Measurements from ENCODE around the gene GLUL.
"Not testable (repeated sequence)": the region's sequence is repeated elsewhere in the genome, so short reads cannot be mapped to it uniquely, and the experiment has no call there.

The GLUL gene

DNA sequence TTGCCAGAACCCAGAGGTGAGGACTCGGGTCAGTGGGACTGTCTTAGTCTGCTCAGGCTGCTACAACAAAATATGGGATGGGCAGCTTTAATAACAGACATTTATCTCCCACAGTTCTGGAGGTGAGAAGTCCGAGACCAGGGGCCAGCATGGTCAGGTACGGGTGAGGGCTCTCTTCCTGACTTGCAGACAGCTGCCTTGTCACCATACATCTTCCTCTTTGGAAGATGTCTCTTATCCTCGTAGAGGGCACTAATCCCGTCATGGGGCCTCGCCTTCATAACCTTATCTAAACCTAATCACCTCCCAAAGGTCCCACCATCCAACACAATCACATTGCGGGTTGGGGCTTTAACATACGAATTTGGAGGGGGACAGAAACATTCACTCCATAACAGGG, 51.9 kb downstream of the GLUL start:
- in situ Hi-C loops (cut with MboI; ENCODE audit: low sequenced_read_pairs): no loop called here
- Histone ChIP-seq H3K4me3 (no peak overlapping the region), H3K4me1 (no peaks in the 10 kb centered on the region; the same call in 1 of the 2 replicates), H3K36me3 (replicated peaks) (no peaks in the 10 kb centered on the region), H3K27me3 (ENCODE audit: low read depth) (no peaks in the 10 kb centered on the region), H3K9me3 (no peaks in the 10 kb centered on the region)
- DNase-seq (ENCODE audit: low spot score in 2 of 2): no peak

DNA sequence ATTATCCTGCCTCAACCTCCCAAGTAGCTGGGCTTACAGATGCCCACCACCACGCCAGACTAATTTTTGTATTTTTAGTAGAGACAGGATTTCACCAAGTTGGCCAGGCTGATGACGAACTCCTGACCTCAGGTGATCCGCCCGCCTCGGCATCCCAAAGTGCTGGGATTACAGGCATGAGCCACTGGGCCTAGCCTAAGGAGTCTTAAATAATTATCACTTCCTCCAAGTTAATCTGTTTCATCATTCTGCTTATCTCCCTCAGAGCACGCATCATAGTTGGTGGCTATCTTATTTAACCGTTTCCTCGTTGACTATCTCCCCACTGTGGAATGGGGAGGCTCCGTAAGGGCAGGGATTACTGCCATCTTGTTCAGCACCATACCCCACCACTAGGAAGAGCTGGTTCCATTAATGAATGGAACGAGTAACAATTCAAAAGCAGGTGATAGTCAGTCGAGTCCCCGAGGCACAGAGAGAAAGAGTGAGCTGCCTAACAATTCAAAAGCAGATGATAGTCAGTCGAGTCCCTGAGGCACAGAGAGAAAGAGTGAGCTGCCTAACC, 52.7 kb downstream of the GLUL start:
- no peaks in the 10 kb centered on the region for H3K36me3 ChIP-seq (replicated peaks)
- no peak overlapping the region for H3K4me3 ChIP-seq
- in situ Hi-C loops (cut with MboI; ENCODE audit: low sequenced_read_pairs): no loop called here
- H3K9me3 ChIP-seq: no peaks in the 10 kb centered on the region
- H3K27me3 ChIP-seq (ENCODE audit: low read depth): no peaks in the 10 kb centered on the region
- no peak for DNase-seq (ENCODE audit: low spot score in 2 of 2)
- peaks cover 6% of the 10 kb centered on the region for H3K4me1 ChIP-seq

DNA sequence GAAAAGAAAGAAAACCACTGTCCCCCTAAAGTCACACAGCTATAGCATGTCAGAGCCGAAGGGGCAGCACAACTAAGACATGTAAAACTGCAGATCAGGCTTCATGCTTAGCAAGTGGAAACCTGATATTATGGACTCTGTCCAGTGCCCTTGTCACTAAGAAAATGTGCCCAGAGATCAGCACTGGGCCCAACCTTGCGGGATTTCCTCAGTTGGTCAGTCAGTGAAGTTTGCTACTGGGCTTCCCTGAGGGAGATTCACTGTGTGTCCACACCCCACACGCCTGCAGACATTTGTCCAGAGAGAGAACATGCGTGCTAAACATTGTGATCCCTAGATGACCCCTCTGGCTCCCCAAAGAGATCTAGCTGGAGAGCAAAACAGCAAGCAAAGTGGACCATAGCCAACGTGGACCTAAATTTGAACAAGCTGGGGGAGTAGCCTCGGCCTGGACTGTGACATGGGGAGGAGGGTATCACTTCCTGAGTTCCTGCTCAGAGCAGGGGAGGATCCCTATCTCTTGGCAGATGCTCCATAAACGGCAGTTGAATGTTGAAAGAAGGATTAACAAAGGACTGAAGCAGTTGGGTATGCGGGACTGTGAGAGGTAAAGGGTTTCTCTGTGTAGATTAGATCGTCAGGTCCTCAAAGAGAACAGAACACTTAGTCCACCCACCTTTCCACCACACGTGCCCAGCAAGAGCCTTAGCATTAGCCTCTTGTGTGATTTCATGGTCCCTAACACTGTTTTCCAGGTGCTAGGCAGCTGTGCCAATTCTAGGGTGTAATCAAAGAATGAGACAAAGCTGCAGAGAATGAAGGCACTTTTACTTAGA, 53.6 kb downstream of the GLUL start:
- no peaks in the 10 kb centered on the region for H3K36me3 ChIP-seq (replicated peaks)
- DNase-seq (ENCODE audit: low spot score in 2 of 2): no peak
- H3K9me3 ChIP-seq: no peaks in the 10 kb centered on the region
- peaks cover 15% of the 10 kb centered on the region for H3K4me1 ChIP-seq
- no peaks in the 10 kb centered on the region for H3K27me3 ChIP-seq (ENCODE audit: low read depth)
- no peak overlapping the region for H3K4me3 ChIP-seq
- in situ Hi-C loops (cut with MboI; ENCODE audit: low sequenced_read_pairs): no loop called here

DNA sequence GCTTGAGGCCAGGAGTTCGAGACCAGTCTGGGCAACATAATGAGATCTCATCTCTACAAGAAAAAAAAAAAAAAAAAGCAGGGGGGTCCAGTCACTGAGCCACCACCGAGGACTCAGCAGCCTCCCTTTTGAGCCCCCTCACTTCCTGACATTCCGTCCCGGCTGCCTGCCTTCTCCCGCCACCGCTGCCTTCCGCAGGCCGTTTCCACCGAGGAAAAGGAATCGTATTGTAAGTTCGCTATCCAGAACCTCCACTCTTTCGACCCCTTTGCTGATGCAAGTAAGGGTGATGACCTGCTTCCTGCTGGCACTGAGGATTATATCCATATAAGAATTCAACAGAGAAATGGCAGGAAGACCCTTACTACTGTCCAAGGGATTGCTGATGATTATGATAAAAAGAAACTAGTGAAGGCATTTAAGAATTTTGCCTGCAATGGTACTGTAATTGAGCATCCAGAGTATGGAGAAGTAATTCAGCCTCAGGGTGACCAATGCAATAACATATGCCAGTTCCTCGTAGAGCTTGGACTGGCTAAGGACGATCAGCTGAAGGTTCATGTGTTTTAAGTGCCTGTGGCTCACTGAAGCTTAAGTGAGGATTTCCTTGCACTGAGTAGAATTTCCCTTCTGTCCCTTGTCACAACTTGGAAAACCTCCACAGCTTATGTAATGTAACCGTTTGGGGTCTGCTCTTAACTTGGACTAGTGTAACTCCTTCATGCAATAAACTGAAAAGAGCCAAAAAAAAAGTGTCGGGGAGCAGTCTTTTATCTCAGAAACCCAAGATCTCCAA, 55.6 kb downstream of the GLUL start:
- Histone ChIP-seq H3K4me1 (peaks cover 27% of the 10 kb centered on the region), H3K36me3 (replicated peaks) (no peaks in the 10 kb centered on the region), H3K27me3 (ENCODE audit: low read depth) (no peaks in the 10 kb centered on the region), H3K9me3 (no peaks in the 10 kb centered on the region), H3K4me3 (no peak overlapping the region)
- DNase-seq (ENCODE audit: low spot score in 2 of 2): no peak
- in situ Hi-C loops (cut with MboI; ENCODE audit: low sequenced_read_pairs): no loop called here

DNA sequence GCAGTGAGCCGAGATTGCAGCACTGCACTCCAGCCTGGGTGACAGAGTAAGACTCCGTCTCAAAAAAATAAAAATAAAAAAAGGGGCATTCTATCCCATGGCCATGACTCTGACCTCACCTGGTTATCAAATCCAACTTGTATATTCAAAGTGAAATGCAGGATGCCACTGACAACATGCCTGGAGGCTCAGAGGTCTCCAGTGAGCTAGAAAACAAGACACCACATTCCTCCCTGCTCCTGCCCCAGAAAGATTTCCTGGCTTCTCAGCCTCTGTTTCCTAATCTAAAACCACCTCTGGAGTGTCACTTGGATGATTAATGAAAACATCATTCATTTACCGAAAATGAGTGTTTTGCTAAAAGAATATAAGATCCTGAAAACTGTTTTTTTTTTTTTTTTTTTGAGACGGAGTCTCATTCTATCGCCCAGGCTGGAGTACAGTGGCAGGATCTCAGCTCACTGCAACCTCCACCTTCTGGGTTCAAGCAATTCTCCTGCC, 58.5 kb downstream of the GLUL start:
- not testable (repeated sequence) for H3K4me3 ChIP-seq; H3K27me3 ChIP-seq (ENCODE audit: low read depth); H3K36me3 ChIP-seq (replicated peaks); H3K9me3 ChIP-seq
- peaks cover 31% of the 10 kb centered on the region for H3K4me1 ChIP-seq
- in situ Hi-C loops (cut with MboI; ENCODE audit: low sequenced_read_pairs): loop anchor here (5.0 kb wide), 1 partner anchor 59 kb away; the partner anchor contains the start of gene GLUL
- DNase-seq (ENCODE audit: low spot score in 2 of 2): peak in 1 of 2 experiments; percentile 30

DNA sequence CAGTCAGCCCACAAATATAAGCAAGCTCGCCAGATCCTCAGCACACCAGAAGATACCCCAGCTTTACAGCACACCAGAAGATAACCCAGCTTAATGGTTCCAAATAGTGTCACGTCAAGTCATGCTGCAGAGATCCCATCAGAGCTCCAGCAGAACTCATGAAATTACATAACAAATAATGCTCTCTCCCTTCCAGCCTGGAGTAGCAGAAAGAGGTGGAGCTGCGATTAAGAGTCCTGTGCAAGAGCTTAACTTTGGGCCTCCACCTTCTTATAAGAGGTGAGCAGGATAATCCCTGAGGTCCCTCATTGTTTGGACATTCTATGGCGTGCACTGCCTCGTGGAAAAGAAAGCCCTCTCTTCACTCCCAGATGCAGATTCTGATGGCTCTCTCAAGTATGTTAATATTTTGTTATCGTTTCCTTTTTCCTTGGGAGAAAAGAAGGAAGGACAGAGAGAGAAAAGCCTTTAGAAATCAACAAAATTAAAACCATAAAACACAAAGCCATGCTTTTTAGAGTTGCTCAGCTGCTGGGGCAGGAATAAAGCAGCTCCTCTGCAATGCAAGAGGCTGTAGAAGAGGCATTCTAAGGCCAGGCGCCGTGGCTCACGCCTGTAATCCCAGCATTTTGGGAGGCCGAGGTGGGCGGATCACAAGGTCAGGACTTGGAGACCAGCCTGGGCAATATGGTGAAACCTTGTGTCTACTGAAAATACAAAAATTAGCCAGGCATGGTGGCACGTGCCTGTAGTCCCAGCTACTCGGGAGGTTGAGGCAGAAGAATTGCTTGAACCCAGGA, 59.1 kb downstream of the GLUL start:
- in situ Hi-C loops (cut with MboI; ENCODE audit: low sequenced_read_pairs): loop anchor here (5.0 kb wide), 1 partner anchor 60 kb away; the partner anchor contains the start of gene GLUL
- peaks cover 31% of the 10 kb centered on the region for H3K4me1 ChIP-seq
- H3K36me3 ChIP-seq (replicated peaks): no peaks in the 10 kb centered on the region
- no peaks in the 10 kb centered on the region for H3K27me3 ChIP-seq (ENCODE audit: low read depth)
- DNase-seq (ENCODE audit: low spot score in 2 of 2): peak; percentile 86 to 100
- H3K9me3 ChIP-seq: no peaks in the 10 kb centered on the region
- no peak overlapping the region for H3K4me3 ChIP-seq

Data from HAP-1 (cell line).